GM12872 (cell line): Measurements from ENCODE around the gene CNNM3.

Experiments
- TF ChIP-seq, protein P1 (sequence below): IDR thresholded peaks from 3 replicates; pipeline ENCODE4 v1.5.1; 2011; ENCODE audit warnings: low read depth, mild to moderate bottlenecking, low read length, moderate library complexity; ENCODE audit not compliant: insufficient read depth

Gene CNNM3

DNA sequence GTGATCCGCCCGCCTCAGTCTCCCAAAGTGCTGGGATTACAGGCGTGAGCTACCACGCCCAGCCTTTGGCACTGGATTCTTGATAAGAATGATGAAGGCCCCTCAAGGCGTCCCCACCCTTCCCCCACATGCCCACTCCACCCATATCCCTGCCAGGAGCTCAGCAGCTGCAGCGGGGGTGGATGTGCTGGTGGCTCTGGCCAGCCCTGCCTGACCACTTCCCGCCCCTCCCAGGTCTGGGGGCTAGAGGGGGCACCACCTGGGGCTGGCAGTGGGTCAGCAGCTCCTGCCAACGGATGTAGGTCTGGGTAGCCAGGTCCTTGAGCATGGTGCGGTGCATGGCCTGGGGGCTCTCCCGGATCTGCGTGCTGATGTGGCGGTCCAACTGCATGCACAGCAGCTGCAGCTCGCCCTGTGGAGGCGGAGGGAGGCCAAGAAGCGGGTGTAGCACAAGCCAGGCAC is 61.6 kb downstream of the CNNM3 start:
- TF ChIP-seq, protein P1, sequence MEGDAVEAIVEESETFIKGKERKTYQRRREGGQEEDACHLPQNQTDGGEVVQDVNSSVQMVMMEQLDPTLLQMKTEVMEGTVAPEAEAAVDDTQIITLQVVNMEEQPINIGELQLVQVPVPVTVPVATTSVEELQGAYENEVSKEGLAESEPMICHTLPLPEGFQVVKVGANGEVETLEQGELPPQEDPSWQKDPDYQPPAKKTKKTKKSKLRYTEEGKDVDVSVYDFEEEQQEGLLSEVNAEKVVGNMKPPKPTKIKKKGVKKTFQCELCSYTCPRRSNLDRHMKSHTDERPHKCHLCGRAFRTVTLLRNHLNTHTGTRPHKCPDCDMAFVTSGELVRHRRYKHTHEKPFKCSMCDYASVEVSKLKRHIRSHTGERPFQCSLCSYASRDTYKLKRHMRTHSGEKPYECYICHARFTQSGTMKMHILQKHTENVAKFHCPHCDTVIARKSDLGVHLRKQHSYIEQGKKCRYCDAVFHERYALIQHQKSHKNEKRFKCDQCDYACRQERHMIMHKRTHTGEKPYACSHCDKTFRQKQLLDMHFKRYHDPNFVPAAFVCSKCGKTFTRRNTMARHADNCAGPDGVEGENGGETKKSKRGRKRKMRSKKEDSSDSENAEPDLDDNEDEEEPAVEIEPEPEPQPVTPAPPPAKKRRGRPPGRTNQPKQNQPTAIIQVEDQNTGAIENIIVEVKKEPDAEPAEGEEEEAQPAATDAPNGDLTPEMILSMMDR = no peak

DNA sequence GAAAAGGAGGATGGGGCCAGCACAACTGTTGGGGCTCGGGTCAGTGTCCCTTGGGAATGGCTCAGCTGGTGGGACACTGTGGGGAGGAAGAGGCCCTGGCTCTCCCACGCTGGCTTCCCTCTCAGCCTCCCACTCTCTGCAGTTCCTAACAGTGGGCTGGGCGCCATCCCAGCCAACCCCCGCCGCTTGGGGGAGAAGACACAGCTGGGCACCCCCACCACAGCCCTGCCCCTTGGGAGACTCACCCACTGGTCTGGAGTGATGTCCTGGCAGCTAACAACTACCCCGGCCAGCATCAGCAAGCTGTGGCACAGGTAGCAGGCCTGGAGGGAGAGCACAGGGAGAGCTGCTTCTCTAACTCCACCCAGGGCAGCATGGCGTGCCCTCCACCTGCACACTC is 62.1 kb downstream of the CNNM3 start:
- TF ChIP-seq, protein P1 = no peak

DNA sequence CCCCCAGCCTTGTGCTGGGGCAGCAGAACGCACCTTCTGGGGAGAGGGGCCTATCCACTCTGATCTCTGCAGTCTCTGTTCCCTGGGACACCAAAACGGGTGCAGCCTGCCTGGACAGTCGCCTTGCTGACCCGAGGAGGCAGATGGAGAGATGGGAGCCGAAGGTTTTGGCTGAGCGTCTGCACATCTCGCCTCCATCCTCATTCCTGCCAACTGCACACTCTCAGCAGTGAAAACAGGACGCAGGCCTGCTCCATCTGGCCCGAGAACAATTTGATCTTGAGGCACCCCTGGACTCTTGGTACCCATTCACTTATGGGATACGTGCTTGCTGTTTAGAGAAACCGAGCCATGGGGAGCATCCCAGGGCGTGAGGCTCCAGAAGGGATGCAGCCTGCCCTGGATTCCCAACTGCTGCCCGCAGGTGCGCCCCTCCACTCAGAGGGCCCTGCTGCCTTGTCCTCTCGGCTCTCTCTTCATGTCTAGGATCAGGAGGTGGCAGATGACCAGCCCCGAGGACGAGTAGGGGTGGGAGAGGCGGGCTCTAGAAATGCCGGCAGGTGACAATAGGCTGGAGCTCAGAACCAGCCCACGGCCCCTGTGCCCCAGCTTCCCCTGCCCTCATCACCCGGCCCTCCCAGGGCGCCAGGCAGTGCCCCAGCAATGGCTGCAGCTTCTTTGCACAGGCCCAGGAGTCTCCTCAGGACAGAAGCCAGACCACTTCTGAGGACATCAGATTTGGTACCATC is 62.9 kb downstream of the CNNM3 start:
- TF ChIP-seq, protein P1 = no peak

DNA sequence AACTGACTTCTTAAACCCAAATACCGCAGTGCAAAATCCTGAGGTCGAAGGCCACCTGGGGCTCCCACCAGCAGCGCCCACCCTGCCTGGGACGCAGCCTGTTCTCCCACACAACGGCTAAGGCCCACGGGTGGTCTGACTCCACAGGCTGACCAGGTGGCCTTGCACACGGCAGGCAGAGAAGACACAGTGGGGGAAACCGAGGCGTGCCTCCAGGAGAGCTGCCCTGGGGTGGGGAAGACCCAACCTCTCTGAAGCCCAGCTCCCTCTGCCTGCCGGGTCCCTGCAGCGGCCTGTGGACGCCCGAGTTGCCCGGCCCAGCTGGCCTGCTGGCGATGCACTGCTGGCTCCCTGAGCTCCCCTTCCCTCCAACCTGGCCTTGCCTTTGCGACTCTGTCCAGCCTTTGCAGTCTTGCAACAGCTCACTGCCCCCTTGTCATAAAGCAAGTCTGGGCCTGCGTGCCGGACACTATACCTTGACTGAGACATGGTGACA is 63.5 kb downstream of the CNNM3 start:
- TF ChIP-seq, protein P1 = no peak

DNA sequence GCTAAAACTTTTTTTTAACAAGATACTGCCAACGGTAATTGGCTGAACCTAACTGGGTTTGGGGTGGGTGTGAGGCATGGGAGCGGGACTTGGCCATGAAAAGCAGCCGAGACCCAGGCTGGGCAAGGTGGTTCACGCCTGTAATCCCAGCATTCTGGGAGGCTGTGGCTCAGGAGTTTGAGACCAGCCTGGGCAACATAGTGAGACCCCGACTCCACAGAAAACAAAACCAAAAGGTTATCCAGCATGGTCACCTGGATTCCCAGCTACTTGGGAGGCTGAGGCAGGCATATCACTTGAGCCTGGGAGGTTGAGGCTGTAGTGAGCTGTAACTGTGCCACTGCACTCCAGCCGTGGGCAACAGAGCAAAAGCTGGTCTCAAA is 64.8 kb downstream of the CNNM3 start:
- TF ChIP-seq, protein P1 = no peak

DNA sequence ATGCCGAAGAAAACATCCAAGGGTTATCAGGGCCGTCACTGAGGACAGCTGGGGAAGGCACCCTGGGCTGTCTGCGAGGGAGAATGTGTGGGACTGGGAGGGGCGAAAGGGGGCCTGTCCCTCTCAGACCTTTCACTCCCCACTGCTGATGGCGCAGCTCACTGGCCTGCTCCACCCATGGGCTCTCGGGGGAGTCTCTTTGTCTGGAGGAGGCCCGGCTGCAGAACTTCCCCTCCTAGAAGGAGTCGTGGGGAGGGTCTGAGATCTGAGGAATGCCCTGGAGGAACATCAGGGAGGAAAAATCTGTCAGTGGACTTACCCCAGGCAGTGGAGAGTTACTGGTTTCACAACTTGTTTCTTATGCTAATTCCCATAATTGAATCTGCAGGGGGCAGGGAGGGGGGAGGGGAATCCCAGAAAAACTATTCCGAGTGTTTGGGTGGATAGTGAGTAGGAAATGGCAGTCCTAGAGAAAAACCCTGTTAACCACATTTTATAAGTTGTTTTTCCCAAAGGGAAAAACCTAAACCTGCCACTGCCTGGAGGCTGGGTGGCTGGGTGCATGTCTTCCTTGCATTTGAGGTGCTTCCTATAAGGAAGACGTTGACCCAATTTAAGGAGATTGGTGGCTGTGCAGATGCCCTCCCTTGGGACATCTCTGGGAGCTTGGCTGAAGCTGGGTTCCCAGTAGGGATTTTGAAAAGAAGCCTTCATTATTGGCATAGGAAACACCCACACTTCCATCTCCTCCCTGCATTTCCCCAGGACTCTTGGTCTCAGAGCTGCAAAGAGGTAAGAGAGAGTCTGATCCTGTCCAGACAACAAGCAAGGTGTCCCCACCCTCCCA is 65.5 kb downstream of the CNNM3 start:
- TF ChIP-seq, protein P1 = no peak

DNA sequence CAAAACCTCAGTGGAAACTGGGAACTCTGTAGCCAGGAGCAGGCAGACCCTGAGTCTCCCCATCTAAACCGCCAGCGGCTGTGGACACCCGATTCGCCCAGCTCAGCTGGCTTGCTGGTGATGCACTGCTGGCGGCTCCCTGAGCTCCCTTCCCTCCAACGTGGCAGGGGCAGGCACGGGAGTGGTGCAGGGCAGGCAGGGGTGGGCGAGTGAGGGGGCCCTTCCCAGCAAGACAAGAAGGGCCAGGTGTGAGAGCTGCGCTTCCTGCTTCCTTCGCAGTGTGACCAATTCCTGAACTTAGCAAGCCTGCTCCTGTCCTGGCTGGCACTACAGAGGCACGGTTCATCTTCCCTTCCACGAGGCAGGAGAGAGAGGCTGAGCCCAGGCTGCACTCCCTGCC is 66.2 kb downstream of the CNNM3 start:
- TF ChIP-seq, protein P1 = no peak
